HepG2 (cell line): ENCODE data around the gene ICAM2. TPM values are rescaled to one million over a fixed set of nuclear protein-coding genes. Genes with fewer than 3 reads are reported as not detected.

Experiments used
- BATF2 ChIP-seq: sonication (generic); formaldehyde crosslinking; IDR thresholded peaks from 2 replicates; pipeline ENCODE4 v1.8.0; 2022; ENCODE audit warnings: mild to moderate bottlenecking, missing genetic modification reagents, moderate library complexity
- FOXA1 ChIP-seq, 2 experiments: fragments of 450-650 bp in 1 of 2; sonication (generic) in 1 of 2; formaldehyde crosslinking in 1 of 2; IDR thresholded peaks; 2 replicates each; pipeline versions ENCODE4 v1.4.0 to v1.6.1; 2016 to 2020; ENCODE audit warnings: missing genetic modification reagents in 1 of 2
- MAFG ChIP-seq: sonication (generic); formaldehyde crosslinking; IDR thresholded peaks from 2 replicates; pipeline ENCODE4 v1.5.1; 2020; ENCODE audit warnings: mild to moderate bottlenecking, missing genetic modification reagents
- MXI1 ChIP-seq: IDR thresholded peaks from 3 replicates; pipeline ENCODE4 v1.6.1; 2012; ENCODE audit warnings: low read depth, low read length, inconsistent platforms, borderline replicate concordance
- SOX13 ChIP-seq, 3 experiments: fragments of 450-650 bp in 1 of 3; sonication (generic) in 1 of 3; formaldehyde crosslinking in 1 of 3; IDR thresholded peaks in 2 of 3; conservative IDR thresholded peaks in 1 of 3; 2 replicates each; pipeline versions ENCODE4 v1.5.0 to v1.6.1; 2016 to 2020; ENCODE audit warnings: antibody characterized with exemption in 1 of 3, mild to moderate bottlenecking in 1 of 3, missing compliant biosample characterization in 1 of 3, missing genetic modification reagents in 1 of 3, moderate library complexity in 1 of 3
- TAF1 ChIP-seq: sonication (generic); formaldehyde crosslinking; IDR thresholded peaks from 2 replicates; pipeline ENCODE4 v1.4.0; 2020; ENCODE audit warnings: missing genetic modification reagents
- TBP ChIP-seq: sonication (generic); formaldehyde crosslinking; IDR thresholded peaks from 2 replicates; pipeline ENCODE4 v1.5.0; 2020; ENCODE audit warnings: missing genetic modification reagents
- ZBED4 ChIP-seq: sonication (generic); formaldehyde crosslinking; IDR thresholded peaks from 2 replicates; pipeline ENCODE4 v1.4.0; 2020; ENCODE audit warnings: missing genetic modification reagents, borderline replicate concordance
- ZNF234 ChIP-seq: sonication (generic); formaldehyde crosslinking; conservative IDR thresholded peaks from 2 replicates; pipeline ENCODE4 v1.5.1; 2020; ENCODE audit warnings: mild to moderate bottlenecking, missing genetic modification reagents
- ZNF333 ChIP-seq: sonication (generic); formaldehyde crosslinking; IDR thresholded peaks from 2 replicates; pipeline ENCODE4 v1.4.0; 2020; ENCODE audit warnings: mild to moderate bottlenecking, missing genetic modification reagents, borderline replicate concordance
- ZNF335 ChIP-seq: sonication (generic); formaldehyde crosslinking; IDR thresholded peaks from 2 replicates; pipeline ENCODE4 v1.4.0; 2020; ENCODE audit warnings: missing genetic modification reagents
- ZNF552 ChIP-seq: sonication (generic); formaldehyde crosslinking; IDR thresholded peaks from 2 replicates; pipeline ENCODE4 v1.9.0; 2022; ENCODE audit warnings: missing genetic modification reagents, mild to moderate bottlenecking, borderline replicate concordance
- ZNF598 ChIP-seq: sonication (generic); formaldehyde crosslinking; IDR thresholded peaks from 2 replicates; pipeline ENCODE4 v1.5.1; 2020; ENCODE audit warnings: mild to moderate bottlenecking, missing genetic modification reagents, borderline replicate concordance
- ZUFSP ChIP-seq: sonication (generic); formaldehyde crosslinking; IDR thresholded peaks from 2 replicates; pipeline ENCODE4 v1.9.0; 2021; ENCODE audit warnings: missing genetic modification reagents, mild to moderate bottlenecking, borderline replicate concordance
- polyA plus RNA-seq, 8 experiments: library from polyadenylated mRNA; depleted of rRNA in 3 of 8; stranded (reverse) in 7 of 8; unstranded in 1 of 8; fragments of >200 nt; fragmentation: Illumina TruSeq in 4 of 8; extraction: Trizol in 4 of 8; gene quantifications; 2 replicates each; pipeline versions ENCODE4 v1.2.1 to v1.2.3, GENCODE V29; 2011 to 2016; ENCODE audit warnings: low read depth in 4 of 8, missing spikeins in 1 of 8, mixed read lengths in 1 of 8; ENCODE audit not compliant: insufficient read depth in 1 of 8
- total RNA-seq, 5 experiments: library from RNA; depleted of rRNA; stranded (reverse); fragments of >200 nt; fragmentation: Illumina TruSeq; extraction: Trizol; gene quantifications; 2 replicates each; pipeline ENCODE4 v1.2.3, GENCODE V29; 2016; ENCODE audit warnings: low read depth in 1 of 5
- TF ChIP-seq, protein P1 (sequence below): sonication (generic); formaldehyde crosslinking; IDR thresholded peaks from 2 replicates; pipeline ENCODE4 v1.5.0; 2020; ENCODE audit warnings: missing genetic modification reagents, mild to moderate bottlenecking, borderline replicate concordance
- TF ChIP-seq, protein P2 (sequence below): IDR thresholded peaks from 2 replicates; pipeline ENCODE4 v1.6.1; 2012; ENCODE audit warnings: low read length, improper control_type of control experiment

ICAM2 gene
- total and polyA plus RNA-seq, 2 of the 13 experiments (the other 11 are each of a cell fraction or from before 2014, with no cell fraction given), result 10.9 to 20.8 TPM

DNA sequence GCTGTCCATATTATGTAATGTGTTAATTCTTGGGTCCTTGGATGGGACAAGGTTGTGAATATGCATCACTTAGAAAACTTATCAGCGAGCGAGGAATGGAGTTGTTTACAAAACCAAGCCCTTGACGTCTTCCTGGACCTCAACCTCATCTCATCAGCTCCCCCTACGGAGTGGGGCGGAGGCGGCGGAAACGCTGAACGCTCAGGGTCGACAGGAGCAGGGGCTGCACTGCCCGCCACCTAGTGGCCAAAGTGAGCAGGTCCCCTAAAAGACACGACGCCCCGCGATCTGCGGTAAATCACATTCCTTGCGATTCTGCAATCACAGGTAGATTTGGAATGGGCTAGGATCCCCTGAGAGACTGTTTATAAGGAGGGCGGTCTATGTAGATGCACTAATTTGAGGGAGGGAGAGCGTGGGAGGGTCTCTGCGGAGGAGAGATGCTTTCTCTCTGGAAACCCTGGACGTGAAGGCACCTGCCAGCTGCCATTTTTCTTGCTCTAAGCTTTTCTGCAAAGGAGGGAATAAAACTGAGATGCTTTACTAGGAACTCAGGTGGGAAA, 5.4 kb upstream of the ICAM2 start (continued):
- TF ChIP-seq ZBED4 (CRISPR knock-in tag) (peak; percentile 29; the same call in 1 of the 2 replicates), SOX13 (IDR thresholded peaks at IDR 0.05) (no peak), SOX13 (CRISPR knock-in tag; conservative IDR thresholded peaks at IDR 0.05 in 1 of 2, IDR thresholded peaks at IDR 0.05 in 1 of 2) (peak in 1 of 2 experiments; percentile 39; a peak in 1 of 4 replicates), ZNF598 (CRISPR knock-in tag) (peak; percentile 86), MXI1 (0 out of 3 replicates have a peak, but pooled peaks have one; percentile 36), MAFG (no peak), ZNF333 (no peak), ZUFSP (CRISPR knock-in tag) (no peak), ZNF552 (CRISPR knock-in tag) (no peak), ZNF335 (CRISPR knock-in tag) (0 out of 2 replicates have a peak, but pooled peaks have one; percentile 34), FOXA1 (IDR thresholded peaks at IDR 0.05) (no peak), FOXA1 (CRISPR knock-in tag; IDR thresholded peaks at IDR 0.05) (peak; percentile 75; the same call in 1 of the 2 replicates), ZNF234 (CRISPR knock-in tag) (no peak), TBP (CRISPR knock-in tag) (no peak), BATF2 (CRISPR knock-in tag) (no peak), TAF1 (CRISPR knock-in tag) (0 out of 2 replicates have a peak, but pooled peaks have one; percentile 33)
- TF ChIP-seq, protein P1, sequence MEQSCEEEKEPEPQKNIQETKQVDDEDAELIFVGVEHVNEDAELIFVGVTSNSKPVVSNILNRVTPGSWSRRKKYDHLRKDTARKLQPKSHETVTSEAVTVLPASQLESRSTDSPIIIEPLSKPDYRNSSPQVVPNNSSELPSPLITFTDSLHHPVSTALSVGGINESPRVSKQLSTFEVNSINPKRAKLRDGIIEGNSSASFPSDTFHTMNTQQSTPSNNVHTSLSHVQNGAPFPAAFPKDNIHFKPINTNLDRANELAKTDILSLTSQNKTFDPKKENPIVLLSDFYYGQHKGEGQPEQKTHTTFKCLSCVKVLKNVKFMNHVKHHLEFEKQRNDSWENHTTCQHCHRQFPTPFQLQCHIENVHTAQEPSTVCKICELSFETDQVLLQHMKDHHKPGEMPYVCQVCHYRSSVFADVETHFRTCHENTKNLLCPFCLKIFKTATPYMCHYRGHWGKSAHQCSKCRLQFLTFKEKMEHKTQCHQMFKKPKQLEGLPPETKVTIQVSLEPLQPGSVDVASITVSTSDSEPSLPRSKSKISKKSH (CRISPR knock-in tag), result 0 out of 2 replicates have a peak, but pooled peaks have one; percentile 59
- TF ChIP-seq, protein P2, sequence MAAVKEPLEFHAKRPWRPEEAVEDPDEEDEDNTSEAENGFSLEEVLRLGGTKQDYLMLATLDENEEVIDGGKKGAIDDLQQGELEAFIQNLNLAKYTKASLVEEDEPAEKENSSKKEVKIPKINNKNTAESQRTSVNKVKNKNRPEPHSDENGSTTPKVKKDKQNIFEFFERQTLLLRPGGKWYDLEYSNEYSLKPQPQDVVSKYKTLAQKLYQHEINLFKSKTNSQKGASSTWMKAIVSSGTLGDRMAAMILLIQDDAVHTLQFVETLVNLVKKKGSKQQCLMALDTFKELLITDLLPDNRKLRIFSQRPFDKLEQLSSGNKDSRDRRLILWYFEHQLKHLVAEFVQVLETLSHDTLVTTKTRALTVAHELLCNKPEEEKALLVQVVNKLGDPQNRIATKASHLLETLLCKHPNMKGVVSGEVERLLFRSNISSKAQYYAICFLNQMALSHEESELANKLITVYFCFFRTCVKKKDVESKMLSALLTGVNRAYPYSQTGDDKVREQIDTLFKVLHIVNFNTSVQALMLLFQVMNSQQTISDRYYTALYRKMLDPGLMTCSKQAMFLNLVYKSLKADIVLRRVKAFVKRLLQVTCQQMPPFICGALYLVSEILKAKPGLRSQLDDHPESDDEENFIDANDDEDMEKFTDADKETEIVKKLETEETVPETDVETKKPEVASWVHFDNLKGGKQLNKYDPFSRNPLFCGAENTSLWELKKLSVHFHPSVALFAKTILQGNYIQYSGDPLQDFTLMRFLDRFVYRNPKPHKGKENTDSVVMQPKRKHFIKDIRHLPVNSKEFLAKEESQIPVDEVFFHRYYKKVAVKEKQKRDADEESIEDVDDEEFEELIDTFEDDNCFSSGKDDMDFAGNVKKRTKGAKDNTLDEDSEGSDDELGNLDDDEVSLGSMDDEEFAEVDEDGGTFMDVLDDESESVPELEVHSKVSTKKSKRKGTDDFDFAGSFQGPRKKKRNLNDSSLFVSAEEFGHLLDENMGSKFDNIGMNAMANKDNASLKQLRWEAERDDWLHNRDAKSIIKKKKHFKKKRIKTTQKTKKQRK, result no peak
